Stimulated activated CD4-positive, alpha-beta T cell treated with anti-CD3 and anti-CD28 coated beads, Interleukin-1b, Interleukin-23, amount 100 ng/mL, for 24 hours (primary cell): ENCODE results near the gene SEPTIN11.

Experiments used
- DNase-seq, 4 experiments: peaks; one replicate each; pipeline ENCODE4 v3.0.0-alpha.2; 2020; ENCODE audit warnings: low read depth in 4 of 4, low spot score in 1 of 4

SEPTIN11 gene

GRCh38 chr4:76977736-76978350, 28.3 kb downstream of the SEPTIN11 start:
- no peak for DNase-seq

- DNase-seq, result no peak
These were observed 29.7 kb downstream of the SEPTIN11 start for GRCh38 chr4:76979236-76979635.

- no peak for DNase-seq
These were observed 30.7 kb downstream of the SEPTIN11 start for GRCh38 chr4:76980261-76980660.

- DNase-seq, result no peak
These were observed 32.1 kb downstream of the SEPTIN11 start for GRCh38 chr4:76981644-76982043.

GRCh38 chr4:76982638-76983584, 33.4 kb downstream of the SEPTIN11 start:
- DNase-seq, result no peak

GRCh38 chr4:76984127-76984526, 34.6 kb downstream of the SEPTIN11 start:
- DNase-seq, result no peak

GRCh38 chr4:76984788-76985211, 35.2 kb downstream of the SEPTIN11 start:
- DNase-seq, result no peak

- DNase-seq, result no peak
These were observed 37.6 kb downstream of the SEPTIN11 start for GRCh38 chr4:76987153-76987591.

GRCh38 chr4:76987685-76988084, 38.1 kb downstream of the SEPTIN11 start:
- DNase-seq, result no peak

- peak; percentile 4 to 23 (median 12) for DNase-seq
These were observed 40.0 kb downstream of the SEPTIN11 start for GRCh38 chr4:76989391-76990061.

- no peak for DNase-seq
These were observed 40.9 kb downstream of the SEPTIN11 start for GRCh38 chr4:76990288-76991080.

- no peak for DNase-seq
These were observed 41.7 kb downstream of the SEPTIN11 start for GRCh38 chr4:76991161-76991660.

- DNase-seq, result peak in 3 of 4 experiments; percentile 9 to 12 (median 10)
These were observed 44.5 kb downstream of the SEPTIN11 start for GRCh38 chr4:76993787-76994641.

- no peak for DNase-seq
These were observed 46.2 kb downstream of the SEPTIN11 start for GRCh38 chr4:76995776-76996175.

GRCh38 chr4:76996445-76996844, 46.9 kb downstream of the SEPTIN11 start:
- no peak for DNase-seq

- no peak for DNase-seq
These were observed 47.5 kb downstream of the SEPTIN11 start for GRCh38 chr4:76997077-76997476.

GRCh38 chr4:76997532-76997931, 48.0 kb downstream of the SEPTIN11 start:
- no peak for DNase-seq

GRCh38 chr4:76998251-76998901, 48.8 kb downstream of the SEPTIN11 start:
- no peak for DNase-seq
